Endothelial cell of umbilical vein (primary cell): ENCODE results near the gene SYT6.

Experiments used
- FOS ChIP-seq: IDR thresholded peaks from 2 replicates; pipeline ENCODE4 v1.6.1; 2011; ENCODE audit warnings: mild to moderate bottlenecking, low read length, moderate library complexity, borderline replicate concordance; ENCODE audit not compliant: insufficient read depth
- JUN ChIP-seq: IDR thresholded peaks from 2 replicates; pipeline ENCODE4 v1.6.1; 2011; ENCODE audit warnings: borderline replicate concordance, low read depth; ENCODE audit not compliant: insufficient read length, insufficient read depth
- MYC ChIP-seq: IDR thresholded peaks from one replicate; pipeline ENCODE4 v1.6.1; 2011; ENCODE audit warnings: mild to moderate bottlenecking, low read depth, low read length
- TF ChIP-seq, protein P1 (sequence below), 2 donors: IDR thresholded peaks; 1 replicate in 1 of 2; 2 replicates in 1 of 2; pipeline ENCODE4 v1.5.1; 2011; ENCODE audit warnings: low read length in 2 of 2, mild to moderate bottlenecking in 2 of 2, moderate library complexity in 2 of 2, control low read depth in 1 of 2, inconsistent platforms in 1 of 2, low read depth in 1 of 2; ENCODE audit not compliant: insufficient read depth in 1 of 2; ENCODE audit errors: extremely low read depth in 1 of 2

DNA sequence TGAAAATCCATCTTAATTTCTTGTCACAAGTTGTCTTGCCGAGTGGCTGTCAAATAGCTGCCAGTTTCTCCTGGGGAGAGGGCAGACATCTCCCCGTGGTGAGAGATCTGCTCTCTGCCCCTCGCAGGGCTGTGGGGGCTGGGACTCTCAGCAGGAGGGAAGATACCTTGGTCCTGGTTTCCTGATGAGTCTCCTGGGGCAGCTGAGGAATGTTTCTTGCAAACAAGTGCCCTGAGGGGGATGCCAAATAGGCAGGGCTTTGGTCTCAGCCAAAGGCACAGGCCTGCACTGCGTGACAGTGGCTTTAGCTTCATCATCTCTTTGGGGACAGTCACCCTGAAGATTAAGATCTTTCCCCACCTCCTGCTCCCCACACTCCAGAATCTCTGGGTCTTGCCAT is 40.9 kb downstream of the SYT6 start:
- TF ChIP-seq MYC (no peak), FOS (no peak), JUN (no peak)
- TF ChIP-seq, protein P1, sequence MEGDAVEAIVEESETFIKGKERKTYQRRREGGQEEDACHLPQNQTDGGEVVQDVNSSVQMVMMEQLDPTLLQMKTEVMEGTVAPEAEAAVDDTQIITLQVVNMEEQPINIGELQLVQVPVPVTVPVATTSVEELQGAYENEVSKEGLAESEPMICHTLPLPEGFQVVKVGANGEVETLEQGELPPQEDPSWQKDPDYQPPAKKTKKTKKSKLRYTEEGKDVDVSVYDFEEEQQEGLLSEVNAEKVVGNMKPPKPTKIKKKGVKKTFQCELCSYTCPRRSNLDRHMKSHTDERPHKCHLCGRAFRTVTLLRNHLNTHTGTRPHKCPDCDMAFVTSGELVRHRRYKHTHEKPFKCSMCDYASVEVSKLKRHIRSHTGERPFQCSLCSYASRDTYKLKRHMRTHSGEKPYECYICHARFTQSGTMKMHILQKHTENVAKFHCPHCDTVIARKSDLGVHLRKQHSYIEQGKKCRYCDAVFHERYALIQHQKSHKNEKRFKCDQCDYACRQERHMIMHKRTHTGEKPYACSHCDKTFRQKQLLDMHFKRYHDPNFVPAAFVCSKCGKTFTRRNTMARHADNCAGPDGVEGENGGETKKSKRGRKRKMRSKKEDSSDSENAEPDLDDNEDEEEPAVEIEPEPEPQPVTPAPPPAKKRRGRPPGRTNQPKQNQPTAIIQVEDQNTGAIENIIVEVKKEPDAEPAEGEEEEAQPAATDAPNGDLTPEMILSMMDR (IDR thresholded peaks at IDR 0.05; ENCODE audit: extremely low read depth in 1 of 2, insufficient read depth in 1 of 2, low read depth in 1 of 2, low read length in 2 of 2): no peak
